Nephron progenitor cell (in vitro differentiated cells): Measurements from ENCODE around the gene NOS3.

ENCODE experiments used
- DNase-seq: peaks from one replicate; pipeline ENCODE4 v3.0.0; 2021
- H3K27ac Mint-ChIP-seq: 2 replicates; pipeline ENCODE4 v1.8.0; 2021; ENCODE audit warnings: mild to moderate bottlenecking, moderate library complexity, mixed read lengths
- H3K27me3 Mint-ChIP-seq: 2 replicates; pipeline ENCODE4 v1.8.0; 2021; ENCODE audit warnings: mild to moderate bottlenecking, low read depth, mixed read lengths; ENCODE audit not compliant: poor library complexity
- H3K36me3 Mint-ChIP-seq: 2 replicates; pipeline ENCODE4 v1.8.0; 2021; ENCODE audit warnings: low read depth, mixed read lengths
- H3K4me1 Mint-ChIP-seq: 2 replicates; pipeline ENCODE4 v1.8.0; 2021; ENCODE audit warnings: mixed read lengths
- H3K4me3 Mint-ChIP-seq: 2 replicates; pipeline ENCODE4 v1.8.0; 2021; ENCODE audit warnings: mild to moderate bottlenecking, moderate library complexity, mixed read lengths
- H3K9me3 Mint-ChIP-seq: 2 replicates; pipeline ENCODE4 v1.8.0; 2021; ENCODE audit warnings: mild to moderate bottlenecking, moderate library complexity, mixed read lengths
- CTCF ChIP-seq: fragments of 200-600 bp; sonication (generic); IDR thresholded peaks from 2 replicates; pipeline ENCODE4 v1.5.0; 2021; ENCODE audit warnings: antibody characterized with exemption

The NOS3 gene

DNA sequence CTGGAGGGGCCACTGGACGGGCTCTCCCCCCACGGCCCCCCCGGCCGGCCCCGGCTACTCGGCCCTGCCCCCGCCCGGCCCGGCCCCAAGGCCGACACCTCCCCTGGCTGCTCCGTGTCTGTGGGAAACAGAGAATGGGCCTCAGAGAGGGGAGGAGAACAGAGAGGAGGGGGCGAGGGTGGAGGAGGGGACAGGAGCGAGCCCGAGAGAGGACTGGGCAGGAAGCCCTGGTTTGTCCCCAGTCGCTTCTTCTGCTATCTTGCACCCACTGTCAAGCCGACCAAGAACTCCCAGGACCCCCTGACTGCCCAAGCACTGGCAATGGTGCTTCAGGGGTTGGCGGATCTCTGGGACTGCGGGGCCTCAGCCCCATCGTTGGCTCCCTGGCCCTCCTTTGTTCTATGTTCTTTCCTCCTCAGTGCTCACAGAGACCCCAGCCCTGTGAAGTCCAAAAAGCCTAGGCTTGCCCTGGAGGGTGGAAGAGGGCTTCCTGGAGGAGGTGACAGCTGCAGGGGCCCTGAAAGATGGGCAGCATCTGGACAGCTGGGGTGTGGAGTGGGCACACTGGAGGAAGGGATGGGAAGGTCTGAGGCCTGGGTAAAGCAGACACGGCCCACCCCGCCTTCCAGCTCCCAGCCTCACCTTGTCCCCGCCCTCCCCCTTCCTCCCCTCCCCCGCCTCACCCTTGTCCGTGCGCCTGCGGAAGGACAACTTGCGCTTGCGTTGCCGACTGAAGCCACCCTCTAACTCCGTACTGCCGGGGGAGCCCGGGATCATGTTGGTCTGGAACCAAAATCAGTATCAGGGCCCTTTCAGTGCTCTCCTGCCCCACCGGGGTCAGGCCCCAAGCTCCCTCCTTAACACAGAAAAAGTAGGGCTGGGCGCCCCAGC lies 42.8 kb upstream of the NOS3 start:
- H3K4me1 Mint-ChIP-seq = peaks cover 72% of the 10 kb centered on the region
- DNase-seq = no peak
- H3K36me3 Mint-ChIP-seq = peaks cover 11% of the 10 kb centered on the region
- H3K27ac Mint-ChIP-seq = no peak overlapping the region
- H3K27me3 Mint-ChIP-seq = peaks cover 6% of the 10 kb centered on the region
- TF ChIP-seq CTCF = no peak
- H3K9me3 Mint-ChIP-seq = no peaks in the 10 kb centered on the region
- H3K4me3 Mint-ChIP-seq = peak overlapping the region; percentile 60

DNA sequence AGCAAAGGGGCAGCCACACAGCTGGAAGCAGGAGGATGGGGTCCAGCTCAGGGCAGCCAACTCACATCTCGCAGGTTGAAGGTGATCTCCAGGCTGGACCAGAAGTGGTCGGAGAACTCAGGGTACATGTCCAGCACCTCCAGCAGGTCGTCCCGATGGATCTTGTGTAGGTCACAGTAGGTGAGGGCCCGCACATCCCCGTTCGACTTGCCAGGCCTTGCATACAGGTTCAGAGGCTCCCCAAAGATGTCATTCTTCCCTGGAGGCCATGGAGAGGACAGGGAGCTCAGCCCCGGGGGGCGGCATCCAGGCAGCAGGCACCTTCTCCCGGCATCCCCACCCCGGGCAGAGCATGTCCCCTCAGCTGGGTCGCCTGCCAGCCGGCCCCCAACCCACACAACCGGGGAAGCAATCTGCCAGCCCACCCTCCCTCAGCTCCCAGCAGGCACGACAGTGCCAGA lies 42.0 kb upstream of the NOS3 start:
- Mint-ChIP-seq H3K4me3 (peak overlapping the region; percentile 65), H3K36me3 (peaks cover 11% of the 10 kb centered on the region), H3K27ac (no peak overlapping the region), H3K9me3 (no peaks in the 10 kb centered on the region), H3K4me1 (peaks cover 74% of the 10 kb centered on the region), H3K27me3 (peaks cover 12% of the 10 kb centered on the region)
- TF ChIP-seq CTCF = no peak
- no peak for DNase-seq

DNA sequence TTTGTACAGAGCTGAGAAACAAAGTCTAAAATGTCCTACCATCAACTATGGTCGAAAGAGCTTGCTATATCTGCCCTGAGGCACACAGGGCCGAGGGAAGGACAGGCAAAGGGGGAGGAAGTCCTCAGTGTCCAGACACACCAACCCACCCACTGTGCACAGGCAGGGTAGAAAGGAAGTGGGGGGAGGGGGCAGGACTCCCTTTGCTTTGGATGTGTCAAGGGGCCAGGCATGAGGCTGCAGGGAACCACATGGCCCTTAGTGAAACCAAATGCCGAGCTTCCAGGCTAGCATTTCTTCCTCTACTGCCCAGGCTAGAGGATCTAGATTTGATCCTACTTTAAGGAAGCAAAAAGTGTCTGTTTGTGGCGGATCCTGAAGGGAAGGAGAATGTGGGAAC lies 41.3 kb upstream of the NOS3 start:
- TF ChIP-seq CTCF = no peak
- Mint-ChIP-seq H3K4me1 (peaks cover 75% of the 10 kb centered on the region), H3K4me3 (peak overlapping the region; percentile 65), H3K27me3 (peaks cover 8% of the 10 kb centered on the region), H3K36me3 (peaks cover 11% of the 10 kb centered on the region), H3K27ac (no peak overlapping the region), H3K9me3 (no peaks in the 10 kb centered on the region)
- DNase-seq = no peak

DNA sequence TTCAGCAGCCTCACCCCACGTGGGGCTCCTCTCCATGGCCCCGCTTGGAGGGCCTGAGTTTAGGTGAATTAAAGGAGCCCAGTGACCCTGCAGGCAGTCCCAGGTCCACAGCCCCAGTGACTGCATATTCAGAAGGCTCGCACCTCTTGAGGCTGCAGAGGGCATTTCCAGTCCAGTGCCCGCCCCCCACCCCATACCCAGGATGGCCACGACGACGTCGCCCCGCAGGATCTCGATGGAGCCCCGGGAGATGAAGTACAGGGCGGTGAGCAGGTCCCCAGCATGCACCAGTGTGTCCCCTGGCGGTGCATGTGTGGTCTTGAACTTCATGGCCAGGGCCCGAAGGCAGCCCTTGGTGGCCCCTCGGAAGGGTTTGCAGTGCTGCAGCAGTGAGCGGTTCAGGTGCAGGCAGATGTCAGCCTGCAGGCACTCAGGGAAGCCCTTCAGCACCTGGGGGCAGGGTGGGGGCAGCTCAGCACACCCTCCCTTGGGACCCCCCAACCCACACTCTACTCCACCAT lies 40.8 kb upstream of the NOS3 start:
- DNase-seq = no peak
- Mint-ChIP-seq H3K36me3 (peaks cover 11% of the 10 kb centered on the region), H3K4me3 (no peak overlapping the region), H3K9me3 (no peaks in the 10 kb centered on the region), H3K4me1 (peaks cover 75% of the 10 kb centered on the region), H3K27me3 (peaks cover 8% of the 10 kb centered on the region), H3K27ac (no peak overlapping the region)
- TF ChIP-seq CTCF = no peak

DNA sequence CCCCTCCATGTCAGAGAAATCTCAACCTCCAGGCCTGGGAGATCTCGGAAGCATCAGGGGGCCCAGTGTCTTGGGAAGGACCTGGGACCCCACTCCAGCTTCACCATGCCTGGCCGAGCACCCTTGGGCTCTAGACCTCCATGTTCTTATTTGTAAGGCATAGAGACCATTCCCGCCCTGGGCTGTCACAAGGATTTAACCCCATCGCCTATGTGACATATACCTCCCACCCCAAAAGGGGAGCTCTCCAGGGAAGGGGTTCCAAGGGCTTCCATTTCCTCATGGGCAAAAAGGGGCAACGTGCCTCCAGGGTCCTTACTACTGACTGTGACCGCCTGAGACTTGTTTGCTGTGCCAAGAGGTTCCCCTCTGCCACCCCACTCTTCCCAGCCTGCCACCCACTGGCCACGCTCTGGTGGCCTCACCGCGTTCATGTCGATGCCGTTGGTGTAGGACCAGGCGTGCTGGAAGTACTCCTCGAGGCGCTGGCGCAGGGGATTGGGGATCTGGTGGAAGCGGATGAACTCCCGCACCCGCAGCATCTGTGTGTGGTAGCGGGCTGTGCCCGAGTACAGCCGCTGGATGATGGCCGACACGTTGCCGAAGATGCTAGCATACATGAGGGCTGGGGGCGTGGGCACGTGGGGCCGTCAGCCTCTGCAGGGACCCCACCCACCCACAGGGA lies 40.2 kb upstream of the NOS3 start:
- TF ChIP-seq CTCF = no peak
- no peak overlapping the region for H3K4me3 Mint-ChIP-seq
- no peak for DNase-seq
- peaks cover 11% of the 10 kb centered on the region for H3K36me3 Mint-ChIP-seq
- no peak overlapping the region for H3K27ac Mint-ChIP-seq
- no peaks in the 10 kb centered on the region for H3K9me3 Mint-ChIP-seq
- peaks cover 71% of the 10 kb centered on the region for H3K4me1 Mint-ChIP-seq
- H3K27me3 Mint-ChIP-seq = peaks cover 8% of the 10 kb centered on the region
